ENCODE results near the gene CABP2.

DNA sequence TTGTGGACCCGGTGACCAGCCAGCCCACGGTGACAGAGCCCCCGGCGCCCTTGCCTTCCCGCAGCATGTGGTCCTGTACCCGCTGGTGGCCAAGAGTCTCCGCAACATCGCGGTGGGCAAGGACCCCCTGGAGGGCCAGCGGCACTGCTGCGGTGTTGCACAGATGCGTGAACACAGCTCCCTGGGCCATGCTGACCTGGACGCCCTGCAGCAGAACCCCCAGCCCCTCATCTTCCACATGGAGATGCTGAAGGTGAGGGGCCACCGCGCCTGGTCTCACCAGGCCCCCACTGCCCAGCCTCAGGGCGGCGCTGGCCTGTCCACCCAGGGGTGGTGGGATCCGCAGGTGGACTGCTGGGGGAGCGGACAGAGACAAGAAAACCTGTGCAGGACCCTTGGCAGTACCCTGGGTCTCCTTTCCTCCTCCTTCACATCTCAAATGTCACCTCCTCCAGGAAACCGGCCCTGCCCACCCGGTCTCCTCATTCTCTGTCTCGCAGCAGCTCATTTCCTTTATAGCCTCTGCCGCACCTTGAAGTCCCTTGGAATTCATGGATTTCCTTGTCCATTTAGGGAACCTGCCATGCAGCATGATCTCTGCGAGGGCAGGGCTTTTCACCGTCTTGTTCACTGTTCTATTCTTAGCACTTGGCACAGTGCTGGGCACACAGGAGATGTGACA lies 33.9 kb downstream of the CABP2 start:
- TF ChIP-seq, protein P1, sequence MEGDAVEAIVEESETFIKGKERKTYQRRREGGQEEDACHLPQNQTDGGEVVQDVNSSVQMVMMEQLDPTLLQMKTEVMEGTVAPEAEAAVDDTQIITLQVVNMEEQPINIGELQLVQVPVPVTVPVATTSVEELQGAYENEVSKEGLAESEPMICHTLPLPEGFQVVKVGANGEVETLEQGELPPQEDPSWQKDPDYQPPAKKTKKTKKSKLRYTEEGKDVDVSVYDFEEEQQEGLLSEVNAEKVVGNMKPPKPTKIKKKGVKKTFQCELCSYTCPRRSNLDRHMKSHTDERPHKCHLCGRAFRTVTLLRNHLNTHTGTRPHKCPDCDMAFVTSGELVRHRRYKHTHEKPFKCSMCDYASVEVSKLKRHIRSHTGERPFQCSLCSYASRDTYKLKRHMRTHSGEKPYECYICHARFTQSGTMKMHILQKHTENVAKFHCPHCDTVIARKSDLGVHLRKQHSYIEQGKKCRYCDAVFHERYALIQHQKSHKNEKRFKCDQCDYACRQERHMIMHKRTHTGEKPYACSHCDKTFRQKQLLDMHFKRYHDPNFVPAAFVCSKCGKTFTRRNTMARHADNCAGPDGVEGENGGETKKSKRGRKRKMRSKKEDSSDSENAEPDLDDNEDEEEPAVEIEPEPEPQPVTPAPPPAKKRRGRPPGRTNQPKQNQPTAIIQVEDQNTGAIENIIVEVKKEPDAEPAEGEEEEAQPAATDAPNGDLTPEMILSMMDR (conservative IDR thresholded peaks at IDR 0.05; ENCODE audit: low read depth, low read length): no peak
- TF ChIP-seq EZH2 (IDR thresholded peaks at IDR 0.05; ENCODE audit: low read length, unreplicated experiment) (no peak), EZH2phosphoT487 (IDR thresholded peaks at IDR 0.05; ENCODE audit: borderline replicate concordance, low read length) (no peak)

Measured in PC-3 (cell line).